Ovary (tissue), 9 donors: ENCODE data around the gene ZNF277. TPM values are rescaled to one million over a fixed set of nuclear protein-coding genes. Genes with fewer than 3 reads are reported as not detected.

Experiments
- DNase-seq, 5 donors: peaks; one replicate each; pipeline ENCODE4 v3.0.0-alpha.2; 2019 to 2020
- H3K27ac ChIP-seq, 2 donors: fragments of 200-600 bp; one replicate each; pipeline versions ENCODE4 v1.5.1 to v1.8.0; 2019 to 2022
- H3K27me3 ChIP-seq: fragments of 200-600 bp; one replicate; pipeline ENCODE4 v1.8.0; 2022
- H3K36me3 ChIP-seq: fragments of 200-600 bp; sonication (generic); one replicate; pipeline ENCODE4 v1.5.1; 2019
- H3K4me1 ChIP-seq: one replicate; pipeline ENCODE4 v1.8.1; 2013; ENCODE audit warnings: mild to moderate bottlenecking, moderate library complexity; ENCODE audit not compliant: insufficient read depth
- H3K4me3 ChIP-seq: fragments of 200-600 bp; sonication (generic); one replicate; pipeline ENCODE4 v1.5.1; 2017
- H3K9me3 ChIP-seq, 2 donors: fragments of 200-600 bp in 1 of 2; sonication (generic) in 1 of 2; one replicate each; pipeline versions ENCODE4 v1.5.1 to v1.8.1; 2013 to 2019; ENCODE audit warnings: mild to moderate bottlenecking in 1 of 2, moderate library complexity in 1 of 2
- CTCF ChIP-seq, 3 donors: fragments of 450-650 bp in 2 of 3; fragments of 200-600 bp in 1 of 3; IDR thresholded peaks; one replicate each; pipeline versions ENCODE4 v1.5.1 to v1.8.0; 2016 to 2022; ENCODE audit warnings: antibody characterized with exemption in 3 of 3, mild to moderate bottlenecking in 1 of 3
- EP300 ChIP-seq: sonication (generic); formaldehyde crosslinking; IDR thresholded peaks from one replicate; pipeline ENCODE4 v1.6.1; 2017; ENCODE audit warnings: antibody characterized with exemption
- POLR2A ChIP-seq: fragments of 450-650 bp; IDR thresholded peaks from one replicate; pipeline ENCODE4 v1.6.1; 2017; ENCODE audit warnings: antibody characterized with exemption, mild to moderate bottlenecking, moderate library complexity
- WGBS, 3 donors: extraction: QIAGEN DNeasy Blood & Tissue Kit in 1 of 3; methylation state at CpG; one replicate each; pipeline versions ENCODE4 v1.1.5 to v1.1.7; 2013 to 2017; 5-methylcytosine and 5-hydroxymethylcytosine counted together
- intact Hi-C, 4 donors: fragments of 100-400 bp; cut with DNase I; formaldehyde crosslinking; loops; one replicate each; pipeline versions ENCODE4 v1.11.0 to v1.15.1; 2022 to 2023
- polyA plus RNA-seq, 2 donors: library from polyadenylated mRNA; stranded (reverse); fragments of 200-250 nt in 1 of 2; fragments of 350-450 nt in 1 of 2; fragmentation: Illumina TruSeq in 1 of 2; extraction: RNeasy Lipid Tissue Mini Kit (QIAGEN cat#74804) in 1 of 2; gene quantifications; one replicate each; pipeline ENCODE4 v1.2.3, GENCODE V29; 2013 to 2014
- total RNA-seq, 7 donors: library from RNA; depleted of rRNA in 2 of 7; stranded (reverse); fragments of >200 nt in 2 of 7; fragmentation: NEBNext Ultra II Directional in 3 of 7; extraction: Animal tissue kit (Norgen Biotek cat#: 25700) in 3 of 7; gene quantifications; one replicate each; pipeline versions ENCODE4 v1.1.0 to v1.2.4, GENCODE V29; 2016 to 2023
- donor health status: DM: no; HTN: no; CAD: no; lungs with moderate emphysema.
- donor health status: DM: no; HTN: no; CAD: no.
- donor health status: Bipolar disorder and iron deficiency.
- donor health status: DM: yes; HTN: yes; CAD: no.
- donor health status: DM: no; HTN: no; CAD: no.
- donor health status: DM: yes; HTN: yes; CAD: no.

The ZNF277 gene
- total and polyA plus RNA-seq, 9 donors, result 16.4 to 27.3 (median 21.2) TPM

GRCh38 chr7:112362731-112363131, 156.2 kb downstream of the ZNF277 start:
- intact Hi-C loops, result no loop called here
- no peaks in the 10 kb centered on the region for H3K27me3 ChIP-seq
- WGBS, 3 donors, result 9 to 33% (median 11%) methylated on average over 8 of the region's 8 CpGs
- H3K4me3 ChIP-seq, result no peak overlapping the region
- H3K9me3 ChIP-seq, result no peaks in the 10 kb centered on the region
- H3K4me1 ChIP-seq, result no peaks in the 10 kb centered on the region
- no peak for TF ChIP-seq POLR2A
- no peak for TF ChIP-seq EP300
- no peak for TF ChIP-seq CTCF (IDR thresholded peaks at IDR 0.05)
- no peak for DNase-seq
- no peaks in the 10 kb centered on the region for H3K36me3 ChIP-seq
- H3K27ac ChIP-seq, result no peak overlapping the region

GRCh38 chr7:112364388-112364787, 157.9 kb downstream of the ZNF277 start:
- intact Hi-C loops, result no loop called here
- no peaks in the 10 kb centered on the region for H3K36me3 ChIP-seq
- H3K27me3 ChIP-seq, result no peaks in the 10 kb centered on the region
- whole genome bisulfite sequencing, 3 donors, result 86 to 89% (median 89%) methylated on average over 1 of the region's 1 CpG
- no peak for TF ChIP-seq POLR2A
- TF ChIP-seq EP300, result no peak
- TF ChIP-seq CTCF (IDR thresholded peaks at IDR 0.05), result no peak
- H3K9me3 ChIP-seq, result no peaks in the 10 kb centered on the region
- no peaks in the 10 kb centered on the region for H3K4me1 ChIP-seq
- H3K4me3 ChIP-seq, result no peak overlapping the region
- DNase-seq, result no peak
- H3K27ac ChIP-seq, result no peak overlapping the region

- 94 to 95% (median 94%) methylated on average over 3 of the region's 3 CpGs for WGBS, 3 donors
- Histone ChIP-seq H3K27ac (no peak overlapping the region), H3K4me3 (no peak overlapping the region), H3K36me3 (no peaks in the 10 kb centered on the region), H3K9me3 (no peaks in the 10 kb centered on the region), H3K4me1 (no peaks in the 10 kb centered on the region), H3K27me3 (no peaks in the 10 kb centered on the region)
- intact Hi-C loops, result no loop called here
- no peak for DNase-seq
- no peak for TF ChIP-seq POLR2A
- TF ChIP-seq EP300, result no peak
- TF ChIP-seq CTCF (IDR thresholded peaks at IDR 0.05), result no peak
Observed at GRCh38 chr7:112365551-112365950, 159.1 kb downstream of the ZNF277 start.

DNA sequence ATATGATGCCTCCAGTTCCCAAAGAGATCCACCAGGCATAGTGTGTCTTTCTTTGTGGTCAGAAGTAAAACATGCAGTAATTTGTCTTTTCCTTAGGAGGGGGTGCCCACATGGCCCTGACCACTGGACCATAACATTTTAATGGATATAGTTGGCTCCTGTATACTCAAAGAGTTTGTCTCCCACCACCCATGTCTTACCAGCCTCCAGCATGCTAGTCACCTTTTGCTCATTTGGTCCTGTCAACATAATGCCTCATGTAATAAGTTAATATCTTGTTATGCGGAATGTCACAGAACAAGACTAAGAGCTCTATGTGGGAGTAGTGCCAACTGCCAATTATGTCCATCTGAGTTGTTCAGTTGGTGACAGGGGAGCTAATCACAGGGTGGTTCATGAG, 160.4 kb downstream of the ZNF277 start:
- TF ChIP-seq CTCF (IDR thresholded peaks at IDR 0.05) (no peak), EP300 (no peak), POLR2A (no peak)
- no peaks in the 10 kb centered on the region for H3K4me1 ChIP-seq
- DNase-seq, result no peak
- no peaks in the 10 kb centered on the region for H3K27me3 ChIP-seq
- H3K27ac ChIP-seq, result no peak overlapping the region
- H3K4me3 ChIP-seq, result no peak overlapping the region
- H3K9me3 ChIP-seq, result no peaks in the 10 kb centered on the region
- intact Hi-C loops, result no loop called here
- H3K36me3 ChIP-seq, result no peaks in the 10 kb centered on the region
- 97 to 100% (median 100%) methylated on average over 1 of the region's 1 CpG for WGBS, 3 donors

GRCh38 chr7:112370436-112370835, 163.9 kb downstream of the ZNF277 start:
- WGBS, 3 donors, result 43 to 80% (median 76%) methylated on average over 2 of the region's 2 CpGs
- no peaks in the 10 kb centered on the region for H3K4me1 ChIP-seq
- H3K27me3 ChIP-seq, result no peaks in the 10 kb centered on the region
- H3K36me3 ChIP-seq, result no peaks in the 10 kb centered on the region
- no peaks in the 10 kb centered on the region for H3K9me3 ChIP-seq
- H3K4me3 ChIP-seq, result no peak overlapping the region
- no peak overlapping the region for H3K27ac ChIP-seq
- intact Hi-C loops, result no loop called here
- DNase-seq, result no peak
- TF ChIP-seq POLR2A, result no peak
- no peak for TF ChIP-seq EP300
- no peak for TF ChIP-seq CTCF (IDR thresholded peaks at IDR 0.05)
